WTC11 (cell line): ENCODE measurements around the gene LCNL1. TPM values are rescaled to one million over a fixed set of nuclear protein-coding genes. Genes with fewer than 3 reads are reported as not detected.
A peak's percentile ranks its signal among the peaks of the same experiment; 100 is the strongest.

Source experiments
- ATAC-seq: fragments of 200-7000 bp; cut with Tn5 transposase; 2 replicates; pipeline ENCODE4 v1.10.0; 2021; ENCODE audit warnings: mild to moderate bottlenecking, moderate library complexity
- CTCF ChIA-PET: fragments of 300-600 bp; sonication (Branson Sonifier 250); formaldehyde crosslinking; loops from one replicate; lab custom pipeline; 2021; ENCODE audit warnings: antibody characterized with exemption; lab: Charles Lee
- POLR2A ChIA-PET: fragments of 350-600 bp; sonication (Branson Sonifier 250); formaldehyde crosslinking; loops from one replicate; lab custom pipeline; 2021; ENCODE audit warnings: antibody characterized with exemption; lab: Charles Lee
- DNase-seq: peaks from one replicate; pipeline ENCODE4 v3.0.0; 2021; ENCODE audit warnings: low spot score
- H3K27ac Mint-ChIP-seq: 2 replicates; pipeline ENCODE4 v1.8.0; 2021; ENCODE audit warnings: mixed read lengths
- H3K27me3 Mint-ChIP-seq: 2 replicates; pipeline ENCODE4 v1.8.0; 2021; ENCODE audit warnings: low read depth, mild to moderate bottlenecking, moderate library complexity, mixed read lengths
- H3K36me3 Mint-ChIP-seq: 2 replicates; pipeline ENCODE4 v1.8.0; 2021; ENCODE audit warnings: mixed read lengths
- H3K4me1 Mint-ChIP-seq: 2 replicates; pipeline ENCODE4 v1.8.0; 2022; ENCODE audit warnings: mixed read lengths
- H3K4me3 Mint-ChIP-seq: 2 replicates; pipeline ENCODE4 v1.8.0; 2021; ENCODE audit warnings: mild to moderate bottlenecking, moderate library complexity, mixed read lengths
- H3K9me3 Mint-ChIP-seq: 2 replicates; pipeline ENCODE4 v1.8.0; 2021; ENCODE audit warnings: mixed read lengths
- ARID4B ChIP-seq: sonication (generic); formaldehyde crosslinking; IDR thresholded peaks from 2 replicates; pipeline ENCODE4 v1.8.0; 2023; ENCODE audit warnings: missing genetic modification reagents, mild to moderate bottlenecking, borderline replicate concordance
- CREB1 ChIP-seq: sonication (generic); formaldehyde crosslinking; IDR thresholded peaks from 2 replicates; pipeline ENCODE4 v1.8.0; 2023; ENCODE audit warnings: mild to moderate bottlenecking, missing genetic modification reagents
- E2F4 ChIP-seq: sonication (generic); formaldehyde crosslinking; IDR thresholded peaks from 2 replicates; pipeline ENCODE4 v1.8.1; 2022; ENCODE audit warnings: low read depth, mild to moderate bottlenecking, moderate library complexity, missing genetic modification reagents, borderline replicate concordance
- EMX1 ChIP-seq: fragments of 250-450 bp; sonication (Bioruptor Pico); IDR thresholded peaks from 2 replicates; pipeline ENCODE4 v1.8.0; 2021; ENCODE audit warnings: mild to moderate bottlenecking
- FOXJ3 ChIP-seq: sonication (generic); formaldehyde crosslinking; IDR thresholded peaks from 2 replicates; pipeline ENCODE4 v1.9.0; 2021; ENCODE audit warnings: missing genetic modification reagents, mild to moderate bottlenecking, borderline replicate concordance
- FOXP1 ChIP-seq: sonication (generic); formaldehyde crosslinking; IDR thresholded peaks from 2 replicates; pipeline ENCODE4 v1.8.0; 2022; ENCODE audit warnings: missing genetic modification reagents, mild to moderate bottlenecking, moderate library complexity, borderline replicate concordance
- GABPB1 ChIP-seq: sonication (generic); formaldehyde crosslinking; IDR thresholded peaks from 2 replicates; pipeline ENCODE4 v1.8.1; 2023; ENCODE audit warnings: mild to moderate bottlenecking, missing genetic modification reagents
- HMGXB4 ChIP-seq: sonication (generic); formaldehyde crosslinking; IDR thresholded peaks from 2 replicates; pipeline ENCODE4 v1.8.1; 2023; ENCODE audit warnings: mild to moderate bottlenecking, moderate library complexity, missing genetic modification reagents
- JAZF1 ChIP-seq: fragments of 250-450 bp; sonication (Bioruptor Pico); IDR thresholded peaks from 2 replicates; pipeline ENCODE4 v1.9.0; 2021; ENCODE audit warnings: moderate library complexity, mild to moderate bottlenecking, inconsistent platforms
- RELA ChIP-seq: sonication (generic); formaldehyde crosslinking; IDR thresholded peaks from 2 replicates; pipeline ENCODE4 v1.8.1; 2022; ENCODE audit warnings: missing genetic modification reagents, mild to moderate bottlenecking, borderline replicate concordance
- SMAD4 ChIP-seq: sonication (generic); formaldehyde crosslinking; IDR thresholded peaks from 2 replicates; pipeline ENCODE4 v1.8.0; 2022; ENCODE audit warnings: mild to moderate bottlenecking, missing genetic modification reagents
- ZNF138 ChIP-seq: sonication (generic); formaldehyde crosslinking; conservative IDR thresholded peaks from 2 replicates; pipeline ENCODE4 v1.8.1; 2022; ENCODE audit warnings: mild to moderate bottlenecking, moderate library complexity, missing genetic modification reagents
- ZNF219 ChIP-seq: sonication (generic); formaldehyde crosslinking; IDR thresholded peaks from 2 replicates; pipeline ENCODE4 v1.8.0; 2023; ENCODE audit warnings: missing genetic modification reagents, mild to moderate bottlenecking, borderline replicate concordance
- ZNF423 ChIP-seq: fragments of 250-450 bp; sonication (Bioruptor Pico); IDR thresholded peaks from 2 replicates; pipeline ENCODE4 v2.1.2; 2022; ENCODE audit warnings: mild to moderate bottlenecking, moderate library complexity
- ZNF671 ChIP-seq: fragments of 250-450 bp; sonication (Bioruptor Pico); IDR thresholded peaks from 2 replicates; pipeline ENCODE4 v1.8.0; 2021; ENCODE audit warnings: mild to moderate bottlenecking
- total RNA-seq: library from RNA; stranded (reverse); gene quantifications from 3 replicates; pipeline ENCODE4 v1.2.3, GENCODE V29; 2021
- TF ChIP-seq, protein P1 (sequence below): fragments of 250-450 bp; sonication (Bioruptor Pico); IDR thresholded peaks from 2 replicates; pipeline ENCODE4 v1.9.0; 2021; ENCODE audit warnings: mild to moderate bottlenecking, borderline replicate concordance
- TF ChIP-seq, protein P2 (sequence below): sonication (generic); formaldehyde crosslinking; IDR thresholded peaks from 2 replicates; pipeline ENCODE4 v1.8.0; 2022; ENCODE audit warnings: mild to moderate bottlenecking, missing genetic modification reagents

The LCNL1 gene
- total RNA-seq, 1 experiment from 2014 or later: 0.50 TPM

DNA sequence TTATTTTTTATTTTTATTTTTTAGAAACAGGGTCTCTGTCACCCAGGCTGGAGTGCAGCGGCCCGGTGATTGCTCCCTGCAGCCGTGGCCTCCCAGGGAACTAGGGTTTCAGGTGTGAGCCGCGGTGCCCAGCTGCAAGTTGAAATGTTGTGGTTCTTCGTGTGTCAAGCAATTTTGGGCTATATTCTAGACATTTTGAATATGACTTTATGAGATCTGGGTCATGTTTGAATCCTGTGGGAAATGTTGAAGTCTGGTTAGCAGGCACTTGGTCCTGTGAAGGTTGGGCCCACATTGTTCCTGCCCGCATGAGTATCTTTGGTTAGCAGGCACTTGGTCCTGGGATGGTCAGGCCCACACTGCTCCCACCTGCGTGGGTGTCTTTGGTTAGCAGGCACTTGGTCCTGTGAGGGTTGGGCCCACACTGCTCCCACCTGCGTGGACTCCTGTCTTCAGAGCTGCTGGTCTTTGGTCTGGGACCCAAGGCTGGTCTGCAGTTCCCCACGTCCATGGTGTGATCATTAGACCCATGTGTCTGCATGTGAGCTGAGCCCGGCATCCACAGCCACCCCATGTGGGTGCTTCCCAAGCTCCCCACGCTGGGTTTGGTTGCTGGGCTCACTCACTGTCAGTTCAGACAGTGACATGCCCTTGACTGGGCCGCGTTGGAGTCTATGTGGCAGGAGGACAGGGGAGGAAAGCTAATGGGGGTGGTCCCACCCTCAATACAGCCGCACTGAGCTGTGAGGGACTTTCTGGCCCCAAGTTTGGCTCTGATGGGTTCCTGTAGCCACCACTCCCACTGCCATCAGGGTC lies 45.4 kb upstream of the LCNL1 start:
- CTCF ChIA-PET: interaction anchor here (1.0 to 2.9 kb wide), 7 partner anchors 8 to 109 kb away, joined by 3 to 7 read pairs (median 4); partner anchors contain the start of genes C8G and FBXW5

DNA sequence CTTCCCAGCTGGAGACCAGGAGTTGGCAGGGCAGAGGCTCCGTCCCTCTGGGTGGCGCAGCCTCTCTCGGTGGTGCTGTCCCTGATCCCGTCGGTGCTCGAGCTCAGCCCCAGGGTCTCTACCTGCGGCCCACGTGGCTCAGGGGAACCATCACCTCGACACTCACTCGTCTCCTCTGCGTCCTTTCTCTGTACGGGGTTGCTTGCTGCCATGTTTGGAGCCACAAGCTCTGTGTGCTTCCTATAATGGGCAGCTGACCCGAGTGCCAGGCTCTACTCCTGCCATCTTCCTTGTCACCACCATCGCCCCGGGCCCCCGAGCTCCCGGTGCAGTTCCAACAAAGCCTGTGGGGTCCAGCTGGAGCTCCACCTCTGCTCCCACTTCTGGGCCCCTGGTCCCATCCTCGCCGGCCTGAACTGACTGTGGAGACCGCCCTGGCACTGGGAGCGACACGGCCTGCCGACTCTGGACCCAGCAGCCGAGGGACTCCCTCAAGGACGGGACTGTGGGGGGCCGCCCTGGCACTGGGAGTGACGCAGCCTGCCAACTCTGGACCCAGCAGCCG lies 43.3 kb upstream of the LCNL1 start:
- no peak for DNase-seq
- CTCF ChIA-PET: interaction anchor here (0.8 to 2.9 kb wide), 5 partner anchors 9 to 176 kb away, joined by 3 to 7 read pairs (median 4); partner anchors contain the start of gene TRAF2
- POLR2A ChIA-PET: no interaction called here
- ATAC-seq: no peak
- H3K4me3 Mint-ChIP-seq: no peak overlapping the region
- peaks cover 3% of the 10 kb centered on the region for H3K4me1 Mint-ChIP-seq
- H3K27me3 Mint-ChIP-seq: no peaks in the 10 kb centered on the region
- H3K9me3 Mint-ChIP-seq: no peaks in the 10 kb centered on the region
- H3K27ac Mint-ChIP-seq: peak overlapping the region; percentile 63
- TF ChIP-seq FOXP1 (CRISPR knock-in tag): 0 out of 2 replicates have a peak, but pooled peaks have one; percentile 26
- TF ChIP-seq ARID4B (CRISPR knock-in tag): no peak
- peaks cover 19% of the 10 kb centered on the region for H3K36me3 Mint-ChIP-seq

More for the DNA sequence above, 45.4 kb upstream of the LCNL1 start:
- ATAC-seq (no peak), DNase-seq (no peak)
- H3K9me3 Mint-ChIP-seq: peaks cover 3% of the 10 kb centered on the region; the same call in 1 of the 2 replicates
- POLR2A ChIA-PET: interaction anchor here (1.0 kb wide), 1 partner anchor 13 kb away, joined by 3 read pairs; no protein-coding TSS in a partner anchor
- H3K4me3 Mint-ChIP-seq: no peak overlapping the region
- peak overlapping the region; percentile 77 for H3K27ac Mint-ChIP-seq
- H3K36me3 Mint-ChIP-seq: peaks cover 38% of the 10 kb centered on the region
- TF ChIP-seq RELA (CRISPR knock-in tag): no peak
- no peak for TF ChIP-seq ZNF219
- TF ChIP-seq, protein P1, sequence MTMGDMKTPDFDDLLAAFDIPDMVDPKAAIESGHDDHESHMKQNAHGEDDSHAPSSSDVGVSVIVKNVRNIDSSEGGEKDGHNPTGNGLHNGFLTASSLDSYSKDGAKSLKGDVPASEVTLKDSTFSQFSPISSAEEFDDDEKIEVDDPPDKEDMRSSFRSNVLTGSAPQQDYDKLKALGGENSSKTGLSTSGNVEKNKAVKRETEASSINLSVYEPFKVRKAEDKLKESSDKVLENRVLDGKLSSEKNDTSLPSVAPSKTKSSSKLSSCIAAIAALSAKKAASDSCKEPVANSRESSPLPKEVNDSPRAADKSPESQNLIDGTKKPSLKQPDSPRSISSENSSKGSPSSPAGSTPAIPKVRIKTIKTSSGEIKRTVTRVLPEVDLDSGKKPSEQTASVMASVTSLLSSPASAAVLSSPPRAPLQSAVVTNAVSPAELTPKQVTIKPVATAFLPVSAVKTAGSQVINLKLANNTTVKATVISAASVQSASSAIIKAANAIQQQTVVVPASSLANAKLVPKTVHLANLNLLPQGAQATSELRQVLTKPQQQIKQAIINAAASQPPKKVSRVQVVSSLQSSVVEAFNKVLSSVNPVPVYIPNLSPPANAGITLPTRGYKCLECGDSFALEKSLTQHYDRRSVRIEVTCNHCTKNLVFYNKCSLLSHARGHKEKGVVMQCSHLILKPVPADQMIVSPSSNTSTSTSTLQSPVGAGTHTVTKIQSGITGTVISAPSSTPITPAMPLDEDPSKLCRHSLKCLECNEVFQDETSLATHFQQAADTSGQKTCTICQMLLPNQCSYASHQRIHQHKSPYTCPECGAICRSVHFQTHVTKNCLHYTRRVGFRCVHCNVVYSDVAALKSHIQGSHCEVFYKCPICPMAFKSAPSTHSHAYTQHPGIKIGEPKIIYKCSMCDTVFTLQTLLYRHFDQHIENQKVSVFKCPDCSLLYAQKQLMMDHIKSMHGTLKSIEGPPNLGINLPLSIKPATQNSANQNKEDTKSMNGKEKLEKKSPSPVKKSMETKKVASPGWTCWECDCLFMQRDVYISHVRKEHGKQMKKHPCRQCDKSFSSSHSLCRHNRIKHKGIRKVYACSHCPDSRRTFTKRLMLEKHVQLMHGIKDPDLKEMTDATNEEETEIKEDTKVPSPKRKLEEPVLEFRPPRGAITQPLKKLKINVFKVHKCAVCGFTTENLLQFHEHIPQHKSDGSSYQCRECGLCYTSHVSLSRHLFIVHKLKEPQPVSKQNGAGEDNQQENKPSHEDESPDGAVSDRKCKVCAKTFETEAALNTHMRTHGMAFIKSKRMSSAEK (CRISPR knock-in tag): no peak
- H3K27me3 Mint-ChIP-seq: no peaks in the 10 kb centered on the region
- H3K4me1 Mint-ChIP-seq: peaks cover 9% of the 10 kb centered on the region

- ChIA-PET POLR2A (no interaction called here), CTCF (interaction anchor here (0.8 to 2.9 kb wide), 2 partner anchors 8 to 53 kb away, joined by 4 to 7 read pairs; partner anchors contain the start of gene TRAF2)
- Mint-ChIP-seq H3K27ac (no peak overlapping the region), H3K27me3 (no peaks in the 10 kb centered on the region), H3K4me3 (no peak overlapping the region), H3K36me3 (peaks cover 16% of the 10 kb centered on the region), H3K9me3 (no peaks in the 10 kb centered on the region), H3K4me1 (peaks cover 6% of the 10 kb centered on the region)
- ATAC-seq: no peak
- no peak for DNase-seq
- TF ChIP-seq SMAD4 (CRISPR knock-in tag) (no peak), ZNF138 (no peak), FOXJ3 (CRISPR knock-in tag) (no peak), HMGXB4 (CRISPR knock-in tag) (no peak), CREB1 (CRISPR knock-in tag) (no peak), ZNF423 (CRISPR knock-in tag) (no peak), GABPB1 (CRISPR knock-in tag) (no peak), E2F4 (no peak), JAZF1 (no peak), EMX1 (CRISPR knock-in tag) (no peak), ZNF671 (CRISPR knock-in tag) (no peak)
- TF ChIP-seq, protein P2, sequence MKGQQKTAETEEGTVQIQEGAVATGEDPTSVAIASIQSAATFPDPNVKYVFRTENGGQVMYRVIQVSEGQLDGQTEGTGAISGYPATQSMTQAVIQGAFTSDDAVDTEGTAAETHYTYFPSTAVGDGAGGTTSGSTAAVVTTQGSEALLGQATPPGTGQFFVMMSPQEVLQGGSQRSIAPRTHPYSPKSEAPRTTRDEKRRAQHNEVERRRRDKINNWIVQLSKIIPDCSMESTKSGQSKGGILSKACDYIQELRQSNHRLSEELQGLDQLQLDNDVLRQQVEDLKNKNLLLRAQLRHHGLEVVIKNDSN: no peak
Observed at GRCh38 chr9:136939996-136940525, 42.7 kb upstream of the LCNL1 start.
